NCI-H2196 (cell line): ENCODE measurements around the gene BHLHE41.

Experiments
- DNase-seq: peaks from one replicate; lab custom pipeline; 2025; ENCODE audit not compliant: unreplicated experiment; lab: John Stamatoyannopoulos, UW

BHLHE41 gene

DNA sequence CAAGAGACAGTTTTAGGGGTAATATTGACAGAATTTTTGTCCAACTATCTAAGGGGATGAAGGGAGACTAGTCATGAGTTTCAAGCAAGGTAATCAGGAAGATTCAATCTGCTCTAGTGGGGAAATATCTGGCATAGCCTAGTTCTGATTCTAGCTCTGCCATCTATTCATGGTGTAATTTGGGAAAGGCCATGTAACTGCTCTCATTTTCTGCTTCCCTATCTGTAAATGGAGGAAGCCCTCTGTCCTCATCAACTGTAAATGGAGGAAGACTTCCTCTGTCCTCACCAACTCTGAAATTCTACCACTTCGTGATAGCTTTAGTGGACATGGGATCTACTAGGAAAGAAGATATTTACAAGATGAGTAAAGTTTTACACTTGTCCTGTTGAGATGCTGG, 37.9 kb downstream of the BHLHE41 start:
- DNase-seq: no peak

DNA sequence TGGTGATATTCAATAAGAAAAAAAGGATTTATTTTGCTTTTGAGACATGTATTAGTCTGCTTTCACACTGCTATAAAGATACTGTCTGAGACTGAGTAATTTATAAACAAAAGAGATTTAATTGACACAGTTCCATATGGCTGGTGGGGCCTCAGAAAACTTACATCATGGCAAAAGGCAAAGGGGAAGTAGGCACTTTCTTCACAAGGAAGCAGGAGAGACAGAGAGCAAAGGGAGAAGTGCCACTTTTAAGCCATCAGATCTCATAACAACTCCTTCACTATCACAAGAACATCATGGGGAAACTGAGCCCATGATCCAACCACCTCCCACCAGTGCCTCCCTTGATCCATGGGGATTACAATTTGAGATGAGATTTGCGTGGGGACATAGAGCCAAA, 43.9 kb downstream of the BHLHE41 start:
- no peak for DNase-seq

DNA sequence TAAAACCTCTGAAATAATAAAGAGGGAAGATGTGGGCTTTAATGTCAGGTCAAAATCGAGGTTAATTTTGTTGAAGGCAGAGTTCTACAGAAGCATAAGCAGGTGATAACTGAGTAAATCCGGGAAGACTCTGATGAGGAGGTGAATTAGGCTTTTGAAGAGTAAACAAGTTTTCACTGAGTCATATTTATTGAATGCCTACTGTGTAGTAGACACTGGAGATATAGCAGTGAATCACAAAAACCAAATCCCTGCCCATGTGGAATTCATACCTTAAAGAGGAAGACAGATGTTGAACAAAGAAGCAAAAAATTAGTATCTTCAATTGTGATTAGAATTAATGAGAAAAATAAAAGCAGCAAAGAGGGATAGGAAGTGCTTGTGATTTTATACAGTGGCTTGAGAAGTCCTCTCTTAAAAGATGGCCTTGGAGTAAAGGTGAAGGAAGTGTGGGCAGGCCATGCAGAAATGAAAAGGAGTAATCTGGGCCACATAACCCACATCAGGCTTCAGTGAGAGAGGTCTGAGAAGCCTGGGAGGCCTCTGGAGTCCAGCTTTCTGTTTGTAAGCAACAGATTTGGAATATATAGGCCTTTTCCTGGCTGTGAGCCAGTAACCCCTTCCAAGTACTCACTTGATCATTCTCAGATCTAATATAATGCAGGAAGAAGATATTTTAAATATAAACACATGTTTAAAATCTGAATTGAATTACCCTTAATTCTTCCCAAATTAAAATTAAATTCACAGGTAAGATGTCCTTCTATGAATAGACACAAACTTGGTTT, 46.7 kb downstream of the BHLHE41 start:
- no peak for DNase-seq
